GM20000 (cell line): ENCODE results near the gene DOCK10.
A peak's percentile ranks its signal among the peaks of the same experiment; 100 is the strongest.
"Not testable (repeated sequence)": the region's sequence is repeated elsewhere in the genome, so short reads cannot be mapped to it uniquely, and the experiment has no call there.

Experiments
- DNase-seq: peaks from one replicate; pipeline ENCODE4 v3.0.0; 2012; ENCODE audit warnings: low spot score
- TF ChIP-seq, protein P1 (sequence below): IDR thresholded peaks from 2 replicates; pipeline ENCODE4 v1.5.1; 2012; ENCODE audit warnings: mild to moderate bottlenecking, control low read depth; ENCODE audit errors: extremely low read depth, missing control alignments

The DOCK10 gene

DNA sequence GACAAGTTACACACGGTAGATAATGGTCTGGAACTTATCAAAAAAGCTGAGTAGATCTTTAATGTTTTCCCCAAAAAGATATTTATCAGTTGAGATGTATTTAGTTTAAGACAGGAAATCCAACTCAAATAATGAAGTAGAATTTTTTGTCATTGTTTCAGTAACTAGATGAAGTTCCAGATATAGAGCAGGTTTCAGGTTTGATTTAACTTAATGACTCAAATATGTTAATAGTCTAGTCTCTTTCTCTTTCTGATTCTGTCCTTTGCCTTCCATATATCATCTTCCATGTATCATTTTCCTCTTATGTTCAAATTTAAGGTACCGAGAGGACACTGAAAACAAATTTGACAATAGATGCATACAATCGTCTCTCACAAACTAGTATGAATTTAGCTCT lies 23.6 kb upstream of the DOCK10 start:
- TF ChIP-seq, protein P1, sequence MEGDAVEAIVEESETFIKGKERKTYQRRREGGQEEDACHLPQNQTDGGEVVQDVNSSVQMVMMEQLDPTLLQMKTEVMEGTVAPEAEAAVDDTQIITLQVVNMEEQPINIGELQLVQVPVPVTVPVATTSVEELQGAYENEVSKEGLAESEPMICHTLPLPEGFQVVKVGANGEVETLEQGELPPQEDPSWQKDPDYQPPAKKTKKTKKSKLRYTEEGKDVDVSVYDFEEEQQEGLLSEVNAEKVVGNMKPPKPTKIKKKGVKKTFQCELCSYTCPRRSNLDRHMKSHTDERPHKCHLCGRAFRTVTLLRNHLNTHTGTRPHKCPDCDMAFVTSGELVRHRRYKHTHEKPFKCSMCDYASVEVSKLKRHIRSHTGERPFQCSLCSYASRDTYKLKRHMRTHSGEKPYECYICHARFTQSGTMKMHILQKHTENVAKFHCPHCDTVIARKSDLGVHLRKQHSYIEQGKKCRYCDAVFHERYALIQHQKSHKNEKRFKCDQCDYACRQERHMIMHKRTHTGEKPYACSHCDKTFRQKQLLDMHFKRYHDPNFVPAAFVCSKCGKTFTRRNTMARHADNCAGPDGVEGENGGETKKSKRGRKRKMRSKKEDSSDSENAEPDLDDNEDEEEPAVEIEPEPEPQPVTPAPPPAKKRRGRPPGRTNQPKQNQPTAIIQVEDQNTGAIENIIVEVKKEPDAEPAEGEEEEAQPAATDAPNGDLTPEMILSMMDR: no peak
- no peak for DNase-seq

DNA sequence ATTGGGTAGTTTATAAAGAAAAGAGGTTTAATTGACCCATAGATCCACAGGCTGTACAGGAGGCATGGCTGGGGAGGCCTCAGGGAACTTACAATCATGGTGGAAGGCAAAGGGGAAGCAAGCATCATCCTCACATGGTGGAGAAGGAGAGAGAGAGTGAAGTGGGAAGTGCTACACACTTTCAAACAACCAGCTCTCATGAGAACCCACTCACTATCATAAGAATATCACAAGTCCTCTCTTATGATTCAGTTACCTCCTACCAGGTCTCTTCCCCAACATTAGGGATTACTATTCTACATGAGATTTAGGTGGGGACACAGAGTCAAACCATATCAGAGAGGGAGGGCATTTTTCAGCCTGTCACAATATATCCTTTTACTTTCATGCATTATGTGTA lies 22.7 kb upstream of the DOCK10 start:
- DNase-seq: no peak
- TF ChIP-seq, protein P1: no peak

DNA sequence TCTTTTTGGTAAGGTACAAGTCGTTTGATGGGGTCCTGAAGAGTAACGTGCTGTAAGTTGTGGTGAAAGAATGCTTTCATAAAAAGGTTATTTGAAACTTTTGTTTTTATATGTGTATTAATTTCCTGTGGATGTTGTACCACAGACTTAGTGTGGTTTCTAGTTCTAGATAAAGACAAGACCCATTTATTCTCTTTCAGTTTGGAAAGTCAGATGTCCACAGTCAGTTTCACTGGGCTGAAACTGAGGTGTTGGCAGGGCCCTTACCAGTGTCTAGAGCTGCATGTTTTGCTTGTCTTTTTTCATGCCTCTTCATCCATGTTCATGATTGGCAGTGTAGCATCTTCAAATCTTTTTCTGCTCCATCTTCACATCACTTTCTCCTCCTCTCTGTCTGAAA lies 22.1 kb upstream of the DOCK10 start:
- DNase-seq: no peak
- TF ChIP-seq, protein P1: no peak

DNA sequence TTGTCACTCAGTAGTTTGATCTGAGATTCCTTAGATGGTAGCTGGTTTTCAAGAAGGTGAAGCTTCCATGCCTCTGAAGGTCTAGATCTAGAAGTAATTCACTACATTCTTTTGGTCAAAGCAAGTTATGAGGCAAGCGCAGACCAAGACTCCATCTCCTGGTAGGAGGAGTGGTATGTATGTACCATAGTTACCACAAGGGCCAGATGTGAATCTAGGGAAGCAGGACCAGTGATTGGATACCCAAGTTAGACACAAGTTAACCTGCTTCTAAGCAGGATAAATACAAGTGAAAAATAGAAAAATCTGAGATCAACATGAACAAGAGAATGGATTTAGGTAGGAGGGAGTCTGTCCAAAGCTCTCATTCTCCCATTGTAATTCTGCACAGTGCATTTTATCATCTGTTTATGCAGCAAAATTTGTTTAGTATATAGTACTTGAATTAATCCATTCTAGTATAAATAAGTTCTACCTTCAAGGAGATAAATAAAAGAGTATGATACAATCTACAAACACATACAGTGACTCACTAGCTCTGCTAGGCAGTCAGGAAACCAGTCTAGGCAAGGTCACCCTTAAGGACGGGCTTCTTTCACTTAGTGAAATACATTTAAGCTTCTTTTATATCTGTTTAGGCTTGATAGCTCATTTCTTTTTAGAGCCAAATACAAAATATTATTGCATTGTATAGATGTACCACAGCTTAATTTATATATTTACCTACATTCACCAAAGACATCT lies 14.2 kb upstream of the DOCK10 start:
- no peak for DNase-seq
- TF ChIP-seq, protein P1: no peak

DNA sequence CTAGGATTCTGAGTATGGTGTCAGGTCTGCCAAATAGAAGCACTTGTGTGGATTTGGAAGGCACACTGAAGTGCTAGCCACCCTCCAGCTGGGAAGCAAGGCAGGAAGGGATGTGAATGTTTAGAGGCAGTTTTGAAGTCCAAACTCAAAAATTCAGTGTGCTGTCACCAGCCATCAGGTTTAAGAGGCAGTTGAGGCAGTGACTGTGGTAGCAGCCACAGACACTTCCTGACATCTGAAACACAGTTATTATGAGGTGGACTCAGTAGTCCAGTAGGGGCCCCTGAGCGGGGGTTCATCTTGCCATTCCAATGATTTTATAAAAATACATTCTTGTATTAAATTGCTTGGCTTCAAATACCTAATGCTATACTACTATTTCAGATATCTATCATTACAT lies 13.4 kb upstream of the DOCK10 start:
- DNase-seq: no peak
- TF ChIP-seq, protein P1: no peak

DNA sequence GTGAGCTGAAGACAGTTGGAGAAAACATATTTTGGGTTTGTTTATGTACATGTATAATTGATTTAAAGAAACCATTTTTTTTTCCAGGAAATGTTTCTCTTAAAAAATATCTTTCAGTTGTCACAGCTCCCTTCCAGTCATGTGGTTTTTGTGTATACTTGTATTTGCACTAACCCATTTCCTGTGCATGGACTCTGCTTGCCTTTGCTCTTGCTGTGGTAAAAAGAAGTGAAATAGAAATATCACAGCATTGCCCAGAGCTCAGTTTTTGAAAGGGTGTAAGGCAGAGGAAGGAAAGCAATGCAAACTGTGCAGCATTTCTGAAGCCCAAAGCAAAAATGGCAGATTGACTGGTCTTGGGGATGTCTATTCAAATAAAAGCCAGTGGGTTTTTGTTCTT lies 10.4 kb upstream of the DOCK10 start:
- peak; percentile 33 for DNase-seq
- TF ChIP-seq, protein P1: no peak

DNA sequence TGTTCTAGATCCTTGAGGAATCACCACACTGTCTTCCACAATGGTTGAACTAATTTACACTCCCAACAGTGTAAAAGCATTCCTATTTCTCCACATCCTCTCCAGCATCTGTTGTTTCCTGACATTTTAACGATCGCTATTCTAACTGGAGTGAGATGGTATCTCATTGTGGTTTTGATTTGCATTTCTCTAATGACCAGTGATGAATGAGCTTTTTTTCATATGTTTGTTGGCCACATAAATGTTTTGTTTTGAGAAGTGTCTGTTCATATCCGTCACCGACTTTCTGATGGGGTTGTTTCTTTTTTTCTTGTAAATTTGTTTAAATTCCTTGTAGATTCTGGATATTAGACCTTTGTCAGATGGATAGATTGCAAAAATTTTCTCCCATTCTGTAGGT lies 5.2 kb upstream of the DOCK10 start:
- not testable (repeated sequence) for DNase-seq

DNA sequence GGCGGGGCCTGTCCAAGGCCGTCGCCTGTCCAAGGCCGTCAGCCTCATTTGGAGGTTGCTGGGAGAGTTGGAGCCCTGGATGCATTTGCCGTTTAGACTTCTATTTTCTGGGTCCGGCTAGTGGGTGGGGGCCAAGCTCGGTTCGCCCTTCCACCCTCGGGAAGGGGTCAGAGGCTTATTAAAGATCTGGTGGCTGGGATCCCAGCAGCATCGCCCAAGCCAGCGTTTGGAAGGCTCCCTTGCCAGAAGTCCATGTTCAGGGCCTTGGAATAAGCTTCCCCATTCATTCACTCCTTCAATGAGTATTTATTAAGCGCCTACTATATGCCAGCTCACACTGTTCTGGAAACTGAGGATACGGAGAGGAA lies 516 bp upstream of the DOCK10 start:
- no peak for DNase-seq

More for the DNA sequence above, 516 bp upstream of the DOCK10 start:
- TF ChIP-seq, protein P1: no peak
